ENCODE measurements around the gene VKORC1. TPM values are rescaled to one million over a fixed set of nuclear protein-coding genes. Genes with fewer than 3 reads are reported as not detected.
A peak's percentile ranks its signal among the peaks of the same experiment; 100 is the strongest.
"Not testable (repeated sequence)": the region's sequence is repeated elsewhere in the genome, so short reads cannot be mapped to it uniquely, and the experiment has no call there.

The VKORC1 gene
- polyA plus RNA-seq, 1 donor, result 58.1 TPM

- DNase-seq, result no peak
Measured at GRCh38 chr16:31109622-31110021, 15.0 kb upstream of the VKORC1 start.

GRCh38 chr16:31108794-31109558 lies 14.4 kb upstream of the VKORC1 start:
- DNase-seq, result no peak

- DNase-seq, result peak; percentile 53
Measured at GRCh38 chr16:31108035-31108793, 13.6 kb upstream of the VKORC1 start, which contains the start of gene BCKDK. TSS of gene BCKDK (plus strand) at chr16:31108386. CDS start at chr16:31109224, 838 bp downstream.

DNA sequence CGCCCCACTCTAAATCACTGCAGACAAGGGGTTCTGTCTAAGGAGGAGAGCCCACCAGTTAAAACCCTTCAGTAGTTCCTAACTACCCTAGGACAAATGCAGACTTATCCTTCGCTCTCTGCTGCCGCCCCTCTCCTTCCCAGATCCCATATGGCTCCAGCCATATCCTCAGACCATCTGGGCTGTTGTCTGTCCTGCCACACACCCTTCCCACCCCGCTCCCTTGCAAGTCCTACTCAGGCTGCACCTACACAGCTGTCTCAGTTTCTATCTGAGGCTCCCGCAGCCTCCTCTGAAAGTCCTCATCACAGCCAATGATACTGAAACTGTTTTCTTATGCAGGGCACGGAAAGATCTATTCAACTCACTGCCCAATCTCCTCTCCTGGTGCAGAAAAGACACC lies 12.9 kb upstream of the VKORC1 start:
- no peak for DNase-seq

- DNase-seq, result no peak
Measured at GRCh38 chr16:31106509-31107464, 12.2 kb upstream of the VKORC1 start.

GRCh38 chr16:31105677-31106213 lies 11.1 kb upstream of the VKORC1 start:
- DNase-seq, result peak; percentile 53

DNA sequence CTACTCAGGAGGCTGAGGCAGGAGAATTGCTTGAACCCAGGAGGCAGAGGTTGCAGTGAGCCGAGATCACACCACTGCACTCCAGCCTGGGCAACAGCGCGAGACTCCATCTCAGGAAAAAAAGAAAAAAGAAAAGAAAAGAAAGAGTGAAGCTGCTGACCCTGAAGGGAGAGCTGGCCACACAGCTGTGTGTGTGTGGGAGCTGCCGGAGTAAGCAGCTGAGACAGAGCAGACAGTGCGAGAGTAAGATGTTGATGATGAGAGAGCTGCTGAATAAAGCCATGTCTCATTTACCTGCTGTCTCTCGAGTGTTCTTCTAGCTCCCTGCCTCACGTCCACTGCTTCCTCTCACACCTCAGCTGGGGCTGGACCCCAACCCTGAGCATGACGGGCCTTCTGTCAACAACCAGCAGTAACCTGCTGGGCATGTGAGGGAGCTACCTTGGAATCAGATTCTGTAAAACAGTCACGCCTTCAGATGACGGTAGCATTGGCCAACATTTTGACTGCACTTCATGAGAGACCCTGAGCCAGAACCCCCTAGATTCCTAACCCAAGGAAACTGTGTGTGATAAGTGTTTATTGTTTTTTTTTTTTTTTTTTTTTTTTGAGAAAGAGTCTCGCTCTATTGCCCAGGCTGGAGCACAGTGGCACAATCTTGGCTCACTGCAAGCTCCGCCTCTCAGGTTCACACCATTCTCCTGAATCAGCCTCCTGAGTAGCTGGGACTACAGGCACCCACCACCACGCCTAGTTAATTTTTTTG lies 6.5 kb upstream of the VKORC1 start:
- not testable (repeated sequence) for DNase-seq

DNA sequence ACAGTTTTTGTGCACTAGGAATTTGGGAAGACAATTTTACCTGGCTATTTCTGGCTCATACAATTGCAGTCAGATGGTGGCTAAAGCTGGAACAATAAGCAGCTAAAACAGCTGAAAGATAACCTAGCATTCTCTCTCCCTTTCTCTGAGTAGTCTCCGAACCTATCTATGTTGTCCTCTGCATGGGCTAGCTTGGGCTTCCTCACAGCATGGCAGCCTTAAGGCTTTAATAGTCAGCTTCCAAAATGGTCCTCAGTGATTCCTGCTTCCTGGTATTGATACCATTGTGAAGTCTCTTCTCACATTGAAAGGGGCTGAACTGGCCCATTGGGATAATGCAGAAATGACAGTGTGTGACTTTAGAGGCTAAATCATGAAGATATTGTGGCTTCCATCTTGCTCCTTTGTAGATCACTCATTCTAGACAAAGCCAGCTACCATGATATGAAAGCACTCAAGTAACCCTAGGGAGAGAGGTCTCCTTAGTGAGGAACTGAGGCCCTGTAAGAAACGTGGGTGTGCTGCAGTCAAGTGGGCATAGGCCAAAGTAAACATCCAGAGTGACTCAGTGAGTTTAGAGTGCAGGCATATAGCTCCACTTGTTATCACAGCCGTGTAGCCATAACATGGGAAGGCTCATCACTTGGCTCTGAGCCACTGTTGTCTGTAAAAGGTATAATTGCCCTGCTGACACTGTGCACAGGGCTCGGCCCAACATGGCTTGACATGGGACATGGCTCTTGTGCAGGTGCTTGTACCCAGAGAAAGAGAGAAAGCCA lies 5.5 kb upstream of the VKORC1 start:
- no peak for DNase-seq

DNA sequence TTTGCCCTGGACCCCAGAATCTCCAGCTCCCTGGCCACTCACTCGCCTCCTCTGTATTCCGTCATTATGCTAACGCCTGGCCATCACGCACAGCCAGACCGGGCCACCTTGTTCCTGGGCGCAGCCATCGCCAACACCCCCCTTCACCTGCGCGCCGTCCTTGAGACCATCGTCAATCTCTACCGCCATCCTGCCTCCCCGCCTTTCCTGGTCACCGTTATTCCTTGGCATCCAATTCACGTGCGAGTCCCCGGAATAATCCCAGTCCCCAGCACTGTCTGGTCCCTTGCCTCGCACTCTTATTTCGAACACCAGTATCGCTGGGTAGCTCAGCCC lies 541 bp downstream of the VKORC1 start:
- no peak for DNase-seq

DNA sequence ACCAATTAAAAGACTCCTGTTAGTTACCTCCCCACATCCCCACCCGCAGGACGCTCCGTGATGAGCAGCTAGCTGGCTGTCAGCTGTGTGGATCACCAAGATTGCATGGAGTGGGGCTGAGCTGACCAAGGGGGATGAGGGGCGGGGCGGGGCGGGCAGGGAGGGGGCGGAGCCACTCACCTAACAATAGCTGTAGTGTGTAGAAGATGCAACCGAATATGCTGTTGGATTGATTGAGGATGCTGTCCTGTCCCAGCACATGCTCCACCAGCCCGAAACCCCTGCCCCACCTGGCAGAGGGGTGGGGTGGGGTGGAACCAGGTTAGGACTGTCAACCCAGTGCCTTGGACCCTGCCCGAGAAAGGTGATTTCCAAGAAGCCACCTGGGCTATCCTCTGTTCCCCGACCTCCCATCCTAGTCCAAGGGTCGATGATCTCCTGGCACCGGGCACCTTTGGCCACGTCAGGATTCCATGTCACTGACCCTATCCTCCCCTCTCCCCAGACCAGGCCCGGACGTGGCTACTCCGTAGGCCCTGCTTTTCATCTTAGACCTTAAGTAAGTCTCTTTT lies 1.4 kb downstream of the VKORC1 start:
- no peak for DNase-seq

- no peak for DNase-seq
Measured at GRCh38 chr16:31092330-31092729, 2.3 kb downstream of the VKORC1 start.

DNA sequence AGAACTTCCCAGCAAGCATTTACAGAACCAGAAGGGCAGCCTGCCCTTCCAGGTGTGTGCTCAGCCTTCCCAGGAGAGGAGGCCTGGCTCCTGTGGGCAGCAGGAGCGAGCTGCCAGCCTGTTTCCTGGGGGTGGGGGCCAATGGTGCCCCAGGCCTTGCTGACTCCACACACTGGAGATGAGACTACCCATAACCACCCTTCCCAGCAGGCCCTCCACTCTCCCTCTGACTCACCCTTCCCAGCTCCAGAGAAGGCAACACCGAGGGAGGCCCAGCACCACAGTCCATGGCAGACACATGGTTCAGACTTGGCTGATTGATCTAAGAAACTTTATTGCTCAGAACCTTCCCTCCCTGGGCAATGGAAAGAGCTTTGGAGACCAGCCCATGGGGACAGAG lies 4.1 kb downstream of the VKORC1 start:
- DNase-seq, result no peak

GRCh38 chr16:31089199-31089598 lies 5.4 kb downstream of the VKORC1 start:
- no peak for DNase-seq

DNA sequence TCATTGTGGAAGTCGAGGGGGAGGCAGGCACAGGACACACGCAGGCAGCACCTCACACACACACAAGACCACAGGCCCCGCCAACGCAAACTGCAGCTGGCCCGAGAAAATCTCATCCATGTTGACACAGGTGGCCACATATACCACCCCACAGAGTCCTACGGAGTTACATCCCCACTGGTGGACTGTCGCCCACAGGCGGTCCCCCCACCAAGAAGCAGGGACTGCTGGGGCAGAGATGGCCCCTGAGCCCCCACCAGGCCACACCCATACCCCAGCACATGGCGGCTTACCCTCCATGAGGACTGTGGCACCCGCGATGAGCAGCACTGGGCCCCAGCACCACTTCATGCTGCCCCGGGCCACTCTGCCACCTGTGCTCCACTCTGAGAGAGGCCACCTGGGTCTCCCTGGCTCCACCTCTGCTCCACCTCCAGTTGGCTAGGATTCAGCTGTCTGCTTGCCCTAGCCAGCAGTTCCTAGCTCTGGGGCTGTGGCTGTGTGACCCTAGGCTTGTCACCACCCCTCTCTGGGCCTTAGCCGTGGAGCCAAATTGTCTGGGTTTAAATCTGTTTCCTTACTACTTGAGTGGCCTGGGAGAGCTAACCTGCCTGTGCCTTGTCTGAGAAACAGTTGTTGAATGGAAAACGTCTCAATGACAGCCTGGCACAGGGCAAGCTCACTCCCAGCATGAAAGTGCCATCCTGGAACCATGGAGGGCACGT lies 6.0 kb downstream of the VKORC1 start, which contains the start of gene PRSS53:
Gene PRSS53 (minus strand): TSS at position 485 of the 725 bp plus-strand sequence. CDS start 134 bp downstream, at position 351.
- DNase-seq, result no peak

- DNase-seq, result no peak
Measured at GRCh38 chr16:31087971-31088370, 6.6 kb downstream of the VKORC1 start.

GRCh38 chr16:31087481-31087880 lies 7.1 kb downstream of the VKORC1 start:
- no peak for DNase-seq

DNA sequence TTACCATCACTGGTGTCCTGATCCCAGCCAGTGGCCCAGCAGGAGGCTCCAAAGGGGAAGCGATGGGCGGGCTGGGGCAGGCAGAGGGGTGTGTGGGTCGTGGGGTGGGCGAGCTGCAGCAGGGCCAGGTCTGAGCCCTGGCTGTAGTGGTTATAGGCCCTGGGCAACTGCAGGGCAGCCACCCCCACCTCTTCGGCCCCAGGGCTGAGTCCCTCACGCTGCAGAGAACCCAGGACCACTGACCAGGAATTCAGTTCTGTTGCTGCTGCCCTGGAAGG lies 8.0 kb downstream of the VKORC1 start:
- DNase-seq, result no peak

DNA sequence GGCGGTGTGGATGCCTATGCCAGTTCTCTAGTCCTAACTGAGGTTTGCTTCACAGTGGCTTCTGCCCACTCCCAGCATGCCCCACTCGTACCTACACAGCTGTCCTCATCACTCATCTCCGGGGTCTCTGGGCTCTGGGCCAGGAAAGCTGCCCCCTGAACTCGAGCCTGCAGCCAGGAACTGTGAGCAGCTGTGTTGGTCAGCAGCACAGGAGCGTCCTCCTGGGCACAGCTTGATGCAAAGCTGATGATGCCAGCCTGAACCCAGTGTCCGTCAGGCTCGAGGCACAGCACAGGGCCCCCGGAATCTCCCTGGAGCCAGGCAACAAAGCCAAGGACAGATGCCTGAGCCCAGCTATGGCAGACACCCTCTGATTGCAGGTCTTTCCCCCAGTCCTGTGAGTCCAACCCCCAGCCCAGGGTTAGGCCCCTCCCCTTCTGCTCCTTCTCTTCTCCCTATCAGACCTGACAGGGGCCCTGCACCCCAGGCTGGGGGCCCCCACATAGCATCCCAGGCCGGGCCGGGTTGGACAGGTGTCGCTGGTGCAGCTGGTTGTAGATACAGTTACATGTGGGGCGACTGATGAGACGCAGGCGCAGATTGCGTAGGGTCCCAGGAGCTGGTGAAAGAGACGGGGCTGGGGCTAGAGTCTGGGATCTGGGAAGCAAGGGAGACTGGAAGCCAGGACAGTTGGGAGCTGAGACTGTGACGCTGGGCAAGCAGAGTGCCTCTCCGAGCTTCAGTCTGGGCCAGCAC lies 8.5 kb downstream of the VKORC1 start:
- DNase-seq, result no peak

GRCh38 chr16:31085411-31085810 lies 9.2 kb downstream of the VKORC1 start:
- no peak for DNase-seq

Measured in left kidney (tissue), 2 donors.